Endothelial cell (in vitro differentiated cells): ENCODE measurements around the gene HEXD. TPM values are rescaled to one million over a fixed set of nuclear protein-coding genes. Genes with fewer than 3 reads are reported as not detected.
"Not testable (repeated sequence)": the region's sequence is repeated elsewhere in the genome, so short reads cannot be mapped to it uniquely, and the experiment has no call there.

ENCODE experiments used
- DNase-seq: peaks from one replicate; pipeline ENCODE4 v3.0.0; 2021; ENCODE audit warnings: low spot score
- H3K27ac Mint-ChIP-seq: one replicate; pipeline ENCODE4 v1.8.0; 2021; ENCODE audit warnings: mixed read lengths, inconsistent platforms; ENCODE audit not compliant: unreplicated experiment
- H3K27me3 Mint-ChIP-seq: one replicate; pipeline ENCODE4 v1.8.0; 2021; ENCODE audit warnings: mild to moderate bottlenecking, moderate library complexity, mixed read lengths, inconsistent platforms; ENCODE audit not compliant: unreplicated experiment
- H3K36me3 Mint-ChIP-seq: one replicate; pipeline ENCODE4 v1.8.0; 2021; ENCODE audit warnings: mild to moderate bottlenecking, low read depth, mixed read lengths, inconsistent platforms; ENCODE audit not compliant: unreplicated experiment
- H3K4me1 Mint-ChIP-seq: one replicate; pipeline ENCODE4 v1.8.0; 2021; ENCODE audit warnings: mild to moderate bottlenecking, mixed read lengths, inconsistent platforms; ENCODE audit not compliant: unreplicated experiment
- H3K4me3 Mint-ChIP-seq: one replicate; pipeline ENCODE4 v1.8.0; 2021; ENCODE audit warnings: mild to moderate bottlenecking, mixed read lengths, inconsistent platforms; ENCODE audit not compliant: unreplicated experiment
- H3K9me3 Mint-ChIP-seq: one replicate; pipeline ENCODE4 v1.8.0; 2021; ENCODE audit warnings: mixed read lengths, inconsistent platforms; ENCODE audit not compliant: unreplicated experiment
- CTCF ChIP-seq: fragments of 200-600 bp; sonication (generic); IDR thresholded peaks from one replicate; pipeline ENCODE4 v1.5.0; 2021; ENCODE audit warnings: antibody characterized with exemption; ENCODE audit not compliant: unreplicated experiment
- total RNA-seq: library from RNA; stranded (reverse); fragmentation: NEBNext Ultra II Directional; extraction: Animal tissue kit (Norgen Biotek cat#: 25700); gene quantifications from one replicate; pipeline ENCODE4 v1.2.1, GENCODE V29; 2021; ENCODE audit not compliant: unreplicated experiment

HEXD gene
- total RNA-seq, 1 donor from 2014 or later, result 22.0 TPM

DNA sequence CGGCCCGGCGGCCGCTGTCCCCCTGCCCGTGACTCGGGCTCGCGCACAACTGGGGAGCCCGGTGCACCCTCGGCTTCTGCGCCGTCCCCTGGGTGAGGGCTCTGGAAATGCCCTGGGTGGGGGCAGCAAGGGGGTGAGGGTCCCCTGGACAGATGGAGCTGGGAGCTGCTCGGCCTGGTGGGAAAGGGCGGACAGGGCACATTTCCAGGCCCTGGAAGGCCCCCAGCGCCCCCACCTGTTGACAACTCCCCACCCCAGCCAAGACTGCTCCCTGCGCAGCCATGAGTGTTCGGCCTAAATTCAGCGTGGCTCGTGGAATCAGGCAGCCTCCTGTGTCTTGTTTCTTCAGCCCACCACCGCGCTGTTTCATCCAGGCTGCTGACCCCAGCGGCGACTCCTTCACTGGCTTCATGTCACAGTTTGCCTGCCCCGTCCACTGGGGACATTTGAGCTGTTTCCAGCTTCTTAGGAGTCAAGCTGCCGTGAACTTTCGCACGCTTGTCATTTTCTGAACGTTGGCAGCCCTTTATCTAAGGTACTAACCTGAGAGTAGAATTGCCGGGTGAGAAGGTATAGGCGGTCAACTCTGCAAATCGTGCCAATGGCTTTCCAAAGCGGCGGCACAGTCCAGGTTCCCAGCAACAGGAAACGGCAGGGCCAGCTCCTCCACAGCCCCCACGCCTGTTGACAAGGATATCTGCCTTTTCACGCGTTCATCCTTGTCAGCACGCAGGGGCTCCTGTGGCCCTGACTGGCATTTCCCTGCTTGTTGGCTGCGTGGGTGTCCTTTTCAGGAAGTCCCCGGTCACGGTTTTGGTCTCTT is 45.7 kb upstream of the HEXD start:
- no peaks in the 10 kb centered on the region for H3K36me3 Mint-ChIP-seq
- H3K4me1 Mint-ChIP-seq, result peaks cover 4% of the 10 kb centered on the region
- H3K4me3 Mint-ChIP-seq, result peak overlapping the region; percentile 15
- peaks cover 11% of the 10 kb centered on the region for H3K27me3 Mint-ChIP-seq
- H3K9me3 Mint-ChIP-seq, result no peaks in the 10 kb centered on the region
- H3K27ac Mint-ChIP-seq, result no peak overlapping the region
- no peak for TF ChIP-seq CTCF
- no peak for DNase-seq

- peaks cover 11% of the 10 kb centered on the region for H3K27me3 Mint-ChIP-seq
- not testable (repeated sequence) for H3K36me3 Mint-ChIP-seq, H3K4me1 Mint-ChIP-seq, H3K27ac Mint-ChIP-seq, DNase-seq, H3K9me3 Mint-ChIP-seq
- peak overlapping the region; percentile 15 for H3K4me3 Mint-ChIP-seq
Measured at GRCh38 chr17:82373072-82373452, 45.1 kb upstream of the HEXD start.

DNA sequence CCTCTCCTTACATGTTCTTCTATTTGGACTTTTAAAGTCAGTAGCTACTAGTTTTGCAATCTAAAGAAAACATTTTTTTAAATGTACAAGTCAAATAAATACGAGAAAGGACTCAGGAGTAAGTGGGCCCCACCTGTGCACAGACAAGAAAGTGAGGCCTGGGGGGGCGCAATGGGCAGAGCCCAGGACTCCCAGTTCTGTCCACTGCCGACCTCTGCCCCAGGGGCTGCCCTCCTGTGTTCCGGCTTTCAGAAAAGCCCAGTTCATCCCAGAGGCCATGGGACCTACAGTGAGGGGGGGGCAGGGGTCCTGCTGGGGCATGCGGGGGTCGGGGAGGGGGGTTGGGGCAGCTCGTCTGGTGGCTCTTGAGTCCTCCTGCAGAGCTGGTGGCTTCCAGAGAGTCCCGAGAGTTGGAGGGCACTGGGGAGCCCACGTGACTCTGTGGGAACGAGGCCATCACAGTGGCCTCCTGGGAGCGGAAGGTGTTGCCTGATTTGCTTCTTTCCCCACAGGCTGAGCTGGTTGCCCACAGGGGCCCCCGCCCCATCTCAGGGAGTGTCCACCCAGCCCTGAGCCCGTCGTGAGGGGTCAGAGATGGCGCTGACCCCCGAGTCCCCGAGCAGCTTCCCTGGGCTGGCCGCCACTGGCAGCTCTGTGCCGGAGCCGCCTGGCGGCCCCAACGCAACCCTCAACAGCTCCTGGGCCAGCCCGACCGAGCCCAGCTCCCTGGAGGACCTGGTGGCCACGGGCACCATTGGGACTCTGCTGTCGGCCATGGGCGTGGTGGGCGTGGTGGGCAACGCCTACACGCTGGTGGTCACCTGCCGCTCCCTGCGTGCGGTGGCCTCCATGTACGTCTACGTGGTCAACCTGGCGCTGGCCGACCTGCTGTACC is 44.2 kb upstream of the HEXD start:
- H3K9me3 Mint-ChIP-seq, result no peaks in the 10 kb centered on the region
- no peak for DNase-seq
- peaks cover 11% of the 10 kb centered on the region for H3K27me3 Mint-ChIP-seq
- H3K4me3 Mint-ChIP-seq, result no peak overlapping the region
- TF ChIP-seq CTCF, result no peak
- peaks cover 4% of the 10 kb centered on the region for H3K4me1 Mint-ChIP-seq
- H3K36me3 Mint-ChIP-seq, result no peaks in the 10 kb centered on the region
- no peak overlapping the region for H3K27ac Mint-ChIP-seq

DNA sequence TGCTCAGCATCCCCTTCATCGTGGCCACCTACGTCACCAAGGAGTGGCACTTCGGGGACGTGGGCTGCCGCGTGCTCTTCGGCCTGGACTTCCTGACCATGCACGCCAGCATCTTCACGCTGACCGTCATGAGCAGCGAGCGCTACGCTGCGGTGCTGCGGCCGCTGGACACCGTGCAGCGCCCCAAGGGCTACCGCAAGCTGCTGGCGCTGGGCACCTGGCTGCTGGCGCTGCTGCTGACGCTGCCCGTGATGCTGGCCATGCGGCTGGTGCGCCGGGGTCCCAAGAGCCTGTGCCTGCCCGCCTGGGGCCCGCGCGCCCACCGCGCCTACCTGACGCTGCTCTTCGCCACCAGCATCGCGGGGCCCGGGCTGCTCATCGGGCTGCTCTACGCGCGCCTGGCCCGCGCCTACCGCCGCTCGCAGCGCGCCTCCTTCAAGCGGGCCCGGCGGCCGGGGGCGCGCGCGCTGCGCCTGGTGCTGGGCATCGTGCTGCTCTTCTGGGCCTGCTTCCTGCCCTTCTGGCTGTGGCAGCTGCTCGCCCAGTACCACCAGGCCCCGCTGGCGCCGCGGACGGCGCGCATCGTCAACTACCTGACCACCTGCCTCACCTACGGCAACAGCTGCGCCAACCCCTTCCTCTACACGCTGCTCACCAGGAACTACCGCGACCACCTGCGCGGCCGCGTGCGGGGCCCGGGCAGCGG is 43.4 kb upstream of the HEXD start:
- H3K36me3 Mint-ChIP-seq, result no peaks in the 10 kb centered on the region
- peaks cover 4% of the 10 kb centered on the region for H3K4me1 Mint-ChIP-seq
- no peak overlapping the region for H3K27ac Mint-ChIP-seq
- peaks cover 10% of the 10 kb centered on the region for H3K27me3 Mint-ChIP-seq
- no peak overlapping the region for H3K4me3 Mint-ChIP-seq
- no peaks in the 10 kb centered on the region for H3K9me3 Mint-ChIP-seq
- DNase-seq, result no peak
- no peak for TF ChIP-seq CTCF

DNA sequence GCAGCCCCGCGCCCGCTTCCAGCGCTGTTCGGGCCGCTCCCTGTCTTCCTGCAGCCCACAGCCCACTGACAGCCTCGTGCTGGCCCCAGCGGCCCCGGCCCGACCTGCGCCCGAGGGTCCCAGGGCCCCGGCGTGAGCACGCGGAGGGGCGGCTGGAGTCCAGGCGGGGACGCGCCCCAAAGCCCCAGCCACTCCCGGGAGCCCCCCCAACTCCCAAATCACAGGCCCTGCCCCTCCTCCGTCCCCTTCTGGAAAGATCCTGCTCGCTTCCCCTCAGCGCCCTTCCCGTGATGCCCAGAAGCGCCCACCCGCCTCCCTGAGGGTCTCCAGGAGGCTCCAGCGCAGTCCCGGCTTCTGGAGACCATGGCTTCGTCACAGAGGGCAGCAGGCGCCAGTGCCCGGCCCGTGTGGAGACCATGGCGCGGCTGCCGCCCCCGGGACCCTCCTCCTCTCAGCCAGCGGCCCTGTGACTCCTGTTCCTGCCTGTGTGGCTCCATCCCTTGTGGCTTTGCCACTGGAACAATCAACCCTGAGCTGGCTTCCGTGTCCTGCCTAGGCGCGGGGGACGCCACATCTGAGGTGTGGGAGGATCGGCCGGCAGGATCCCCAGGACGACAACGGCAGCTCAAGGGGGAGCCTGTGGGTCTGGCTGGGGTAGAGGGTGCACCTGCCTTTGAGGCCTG is 42.6 kb upstream of the HEXD start:
- TF ChIP-seq CTCF, result no peak
- Mint-ChIP-seq H3K36me3 (no peaks in the 10 kb centered on the region), H3K27me3 (peaks cover 7% of the 10 kb centered on the region), H3K4me1 (peaks cover 4% of the 10 kb centered on the region), H3K9me3 (no peaks in the 10 kb centered on the region), H3K27ac (no peak overlapping the region), H3K4me3 (no peak overlapping the region)
- no peak for DNase-seq
